HCT116 (cell line): ENCODE results near the gene SMYD3. TPM values are rescaled to one million over a fixed set of nuclear protein-coding genes. Genes with fewer than 3 reads are reported as not detected.

Experiments used
- ATAC-seq: fragments of 200-7000 bp; cut with Tn5 transposase; 2 replicates; pipeline ENCODE4 v1.9.1; 2020; ENCODE audit warnings: mild to moderate bottlenecking, moderate library complexity
- BruUV-seq: library from RNA; stranded (reverse); fragments of 400-500 nt; replicated peaks from 2 replicates; lab custom pipeline; 2021; lab: Mats Ljungman, UMichigan
- CTCF ChIA-PET: fragments of 300-600 bp; sonication (Branson Sonifier 250); formaldehyde crosslinking; loops from one replicate; lab custom pipeline; 2021; ENCODE audit warnings: antibody characterized with exemption; lab: Charles Lee
- POLR2A ChIA-PET: fragments of 300-600, 350-600 bp; sonication (Branson Sonifier 250); formaldehyde crosslinking; loops from one replicate; lab custom pipeline; 2021; ENCODE audit warnings: antibody characterized with exemption; lab: Charles Lee
- RAD21 ChIA-PET, 2 experiments: fragments of 300-600 bp; sonication (Branson Sonifier 250); formaldehyde crosslinking; loops; one replicate each; lab custom pipeline; 2023; ENCODE audit warnings: low total read pairs in 2 of 2; ENCODE audit not compliant: uncharacterized antibody in 2 of 2, unreplicated experiment in 2 of 2, low non-redundant PET in 1 of 2; lab: Charles Lee
- DNase-seq: peaks from one replicate; pipeline ENCODE4 v3.0.0-alpha.2; 2010; ENCODE audit warnings: low read depth, low spot score
- H2AFZ ChIP-seq: fragments of 200-600 bp; shearing (Covaris generic), sonication (generic); 2 replicates; pipeline ENCODE4 v1.6.1; 2017; ENCODE audit warnings: low read depth, mixed run types, mixed read lengths, antibody characterized with exemption, low read length; ENCODE audit not compliant: poor library complexity, severe bottlenecking
- H3K27ac ChIP-seq: 2 replicates; pipeline ENCODE4 v1.5.1; 2012; ENCODE audit warnings: low read depth, low read length
- H3K27me3 ChIP-seq: fragments of 200-600 bp; sonication (generic); 2 replicates; pipeline ENCODE4 v1.6.1; 2016; ENCODE audit warnings: mixed run types, low read length, mixed read lengths; ENCODE audit not compliant: insufficient read depth
- H3K36me3 ChIP-seq, 2 experiments: fragments of 200-500 bp in 1 of 2; fragments of 200-600 bp in 1 of 2; sonication (Bioruptor generic) in 1 of 2; sonication (generic) in 1 of 2; 2 replicates each; pipeline versions ENCODE4 v1.5.1 to v1.6.1; 2014 to 2016; ENCODE audit warnings: low read length in 2 of 2, inconsistent platforms in 1 of 2, mixed read lengths in 1 of 2, mixed run types in 1 of 2; ENCODE audit not compliant: insufficient read depth in 2 of 2, control insufficient read depth in 1 of 2
- H3K4me1 ChIP-seq, 2 experiments: fragments of 200-600 bp in 1 of 2; sonication (generic) in 1 of 2; 2 replicates each; pipeline versions ENCODE4 v1.5.1 to v1.6.1; 2012 to 2017; ENCODE audit warnings: low read length in 2 of 2, inconsistent platforms in 1 of 2, mild to moderate bottlenecking in 1 of 2, mixed read lengths in 1 of 2, mixed run types in 1 of 2, moderate library complexity in 1 of 2; ENCODE audit not compliant: insufficient read depth in 2 of 2, control insufficient read depth in 1 of 2
- H3K4me2 ChIP-seq: fragments of 200-600 bp; sonication (generic); 2 replicates; pipeline ENCODE4 v1.6.1; 2017; ENCODE audit warnings: mixed run types, low read length, mixed read lengths
- H3K4me3 ChIP-seq, 2 experiments: fragments of 200-600 bp in 1 of 2; sonication (generic) in 1 of 2; replicated peaks in 1 of 2; 2 replicates each; pipeline ENCODE4 v1.5.1; 2011 to 2016; ENCODE audit warnings: low read length in 2 of 2, control low read depth in 1 of 2, low read depth in 1 of 2, mild to moderate bottlenecking in 1 of 2, mixed read lengths in 1 of 2, mixed run types in 1 of 2
- H3K79me2 ChIP-seq: fragments of 200-600 bp; sonication (generic); 2 replicates; pipeline ENCODE4 v1.6.1; 2017; ENCODE audit warnings: mild to moderate bottlenecking, mixed run types, low read length, moderate library complexity, mixed read lengths; ENCODE audit not compliant: insufficient read depth
- H3K9ac ChIP-seq: fragments of 200-600 bp; sonication (generic); 2 replicates; pipeline ENCODE4 v1.6.1; 2016; ENCODE audit warnings: low read length, mixed read lengths
- H3K9me2 ChIP-seq: fragments of 200-600 bp; sonication (generic), shearing (Covaris generic); 2 replicates; pipeline ENCODE4 v1.6.1; 2017; ENCODE audit warnings: mixed run types, mild to moderate bottlenecking, moderate library complexity; ENCODE audit not compliant: insufficient read depth
- H3K9me3 ChIP-seq, 2 experiments: fragments of 200-500 bp in 1 of 2; fragments of 200-600 bp in 1 of 2; sonication (Bioruptor generic) in 1 of 2; sonication (generic) in 1 of 2; 2 replicates each; pipeline ENCODE4 v1.6.1; 2014 to 2017; ENCODE audit warnings: low read length in 2 of 2, mixed read lengths in 2 of 2, inconsistent platforms in 1 of 2, low read depth in 1 of 2, mild to moderate bottlenecking in 1 of 2, mixed run types in 1 of 2, moderate library complexity in 1 of 2; ENCODE audit not compliant: control insufficient read depth in 1 of 2, insufficient read depth in 1 of 2
- H4K20me1 ChIP-seq: fragments of 200-600 bp; sonication (generic), shearing (Covaris generic); 2 replicates; pipeline ENCODE4 v1.6.1; 2017; ENCODE audit warnings: mixed run types, mild to moderate bottlenecking, moderate library complexity; ENCODE audit not compliant: insufficient read depth
- CEBPB ChIP-seq: IDR thresholded peaks from 2 replicates; pipeline ENCODE4 v1.6.1; 2012; ENCODE audit warnings: low read depth
- EGR1 ChIP-seq: IDR thresholded peaks from 2 replicates; pipeline ENCODE4 v1.6.1; 2012; ENCODE audit warnings: low read depth
- EZH2 ChIP-seq: fragments of 200-600 bp; sonication (generic); IDR thresholded peaks from 2 replicates; pipeline ENCODE4 v1.6.1; 2017; ENCODE audit warnings: antibody characterized with exemption, mixed run types
- JUND ChIP-seq: IDR thresholded peaks from 2 replicates; pipeline ENCODE4 v1.6.1; 2012
- POLR2A ChIP-seq: IDR thresholded peaks from 2 replicates; pipeline ENCODE4 v1.7.0; 2011; ENCODE audit warnings: borderline replicate concordance; ENCODE audit not compliant: insufficient read depth, insufficient read length; ENCODE audit errors: extremely low read depth
- RAD21 ChIP-seq: IDR thresholded peaks from 2 replicates; pipeline ENCODE4 v1.6.1; 2012; ENCODE audit warnings: low read depth, mild to moderate bottlenecking
- SRF ChIP-seq: IDR thresholded peaks from 2 replicates; pipeline ENCODE4 v1.6.1; 2012; ENCODE audit warnings: low read depth
- YY1 ChIP-seq: IDR thresholded peaks from 2 replicates; pipeline ENCODE4 v1.6.1; 2011; ENCODE audit warnings: low read length, low read depth, moderate library complexity, mild to moderate bottlenecking; ENCODE audit not compliant: insufficient replicate concordance; ENCODE audit errors: extremely low read depth
- ZFX ChIP-seq: fragments of 450-650 bp; IDR thresholded peaks from 2 replicates; pipeline ENCODE4 v1.6.1; 2017
- intact Hi-C: fragments of 100-400 bp; cut with micrococcal nuclease; formaldehyde crosslinking; loops from 2 replicates; pipeline ENCODE4 v1.10.0; 2022
- total RNA-seq: library from RNA; stranded (reverse); gene quantifications from one replicate; pipeline ENCODE4 v1.2.1, GENCODE V29; 2021; ENCODE audit not compliant: unreplicated experiment
- TF ChIP-seq, protein P1 (sequence below), 3 experiments: fragments of 200-600 bp in 1 of 3; sonication (generic) in 1 of 3; IDR thresholded peaks in 2 of 3; conservative IDR thresholded peaks in 1 of 3; 2 replicates each; pipeline ENCODE4 v1.5.1; 2012 to 2017; ENCODE audit warnings: low read depth in 2 of 3, low read length in 2 of 3, antibody characterized with exemption in 1 of 3, borderline replicate concordance in 1 of 3, control low read depth in 1 of 3, mild to moderate bottlenecking in 1 of 3, mixed read lengths in 1 of 3, mixed run types in 1 of 3, moderate library complexity in 1 of 3; ENCODE audit not compliant: insufficient read depth in 1 of 3
- TF ChIP-seq, protein P2 (sequence below): IDR thresholded peaks from 2 replicates; pipeline ENCODE4 v1.6.1; 2012
- TF ChIP-seq, protein P3 (sequence below): IDR thresholded peaks from 2 replicates; pipeline ENCODE4 v1.6.1; 2012

The SMYD3 gene
- total RNA-seq, 1 experiment from 2014 or later: 33.6 TPM

DNA sequence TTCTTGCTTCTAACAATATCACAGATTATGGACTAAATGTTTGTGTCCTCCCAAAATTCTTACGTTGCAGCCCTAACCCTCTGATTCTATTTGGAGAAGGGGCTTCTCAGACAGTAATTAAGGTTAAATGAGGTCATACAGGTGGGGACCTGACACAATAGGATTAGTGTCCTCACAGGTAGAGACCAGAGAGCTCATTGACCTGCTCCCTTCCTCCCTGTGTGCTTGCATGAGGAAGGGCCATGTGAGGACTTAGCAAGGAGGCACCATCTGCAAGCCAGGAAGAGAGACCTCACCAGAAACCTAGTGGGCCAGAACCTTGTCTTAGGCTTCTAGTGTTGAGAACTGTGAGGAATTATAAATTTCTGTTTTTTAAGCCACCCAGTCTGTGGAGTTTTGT is 322.6 kb downstream of the SMYD3 start:
- no peaks in the 10 kb centered on the region for H4K20me1 ChIP-seq
- ChIA-PET CTCF (no interaction called here), RAD21 (no interaction called here)
- DNase-seq: no peak
- ATAC-seq: no peak
- no peak overlapping the region for H3K4me3 ChIP-seq
- no peaks in the 10 kb centered on the region for H3K9me3 ChIP-seq
- no peak overlapping the region for H3K9ac ChIP-seq
- no peaks in the 10 kb centered on the region for H3K27me3 ChIP-seq
- TF ChIP-seq, protein P1, sequence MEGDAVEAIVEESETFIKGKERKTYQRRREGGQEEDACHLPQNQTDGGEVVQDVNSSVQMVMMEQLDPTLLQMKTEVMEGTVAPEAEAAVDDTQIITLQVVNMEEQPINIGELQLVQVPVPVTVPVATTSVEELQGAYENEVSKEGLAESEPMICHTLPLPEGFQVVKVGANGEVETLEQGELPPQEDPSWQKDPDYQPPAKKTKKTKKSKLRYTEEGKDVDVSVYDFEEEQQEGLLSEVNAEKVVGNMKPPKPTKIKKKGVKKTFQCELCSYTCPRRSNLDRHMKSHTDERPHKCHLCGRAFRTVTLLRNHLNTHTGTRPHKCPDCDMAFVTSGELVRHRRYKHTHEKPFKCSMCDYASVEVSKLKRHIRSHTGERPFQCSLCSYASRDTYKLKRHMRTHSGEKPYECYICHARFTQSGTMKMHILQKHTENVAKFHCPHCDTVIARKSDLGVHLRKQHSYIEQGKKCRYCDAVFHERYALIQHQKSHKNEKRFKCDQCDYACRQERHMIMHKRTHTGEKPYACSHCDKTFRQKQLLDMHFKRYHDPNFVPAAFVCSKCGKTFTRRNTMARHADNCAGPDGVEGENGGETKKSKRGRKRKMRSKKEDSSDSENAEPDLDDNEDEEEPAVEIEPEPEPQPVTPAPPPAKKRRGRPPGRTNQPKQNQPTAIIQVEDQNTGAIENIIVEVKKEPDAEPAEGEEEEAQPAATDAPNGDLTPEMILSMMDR (IDR thresholded peaks at IDR 0.05 in 2 of 3, conservative IDR thresholded peaks at IDR 0.05 in 1 of 3; ENCODE audit: borderline replicate concordance in 1 of 3, insufficient read depth in 1 of 3, low read depth in 2 of 3, low read length in 2 of 3): no peak
- TF ChIP-seq ZFX (no peak), CEBPB (no peak), SRF (no peak), YY1 (no peak), JUND (no peak), EGR1 (no peak), RAD21 (no peak), POLR2A (no peak), EZH2 (no peak)
- TF ChIP-seq, protein P2, sequence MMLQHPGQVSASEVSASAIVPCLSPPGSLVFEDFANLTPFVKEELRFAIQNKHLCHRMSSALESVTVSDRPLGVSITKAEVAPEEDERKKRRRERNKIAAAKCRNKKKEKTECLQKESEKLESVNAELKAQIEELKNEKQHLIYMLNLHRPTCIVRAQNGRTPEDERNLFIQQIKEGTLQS: no peak
- TF ChIP-seq, protein P3, sequence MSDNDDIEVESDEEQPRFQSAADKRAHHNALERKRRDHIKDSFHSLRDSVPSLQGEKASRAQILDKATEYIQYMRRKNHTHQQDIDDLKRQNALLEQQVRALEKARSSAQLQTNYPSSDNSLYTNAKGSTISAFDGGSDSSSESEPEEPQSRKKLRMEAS: no peak
- TF ChIP-seq, all 23 proteins: peak for 0
- no TSS peak for BruUV-seq
- Histone ChIP-seq H3K79me2 (no peaks in the 10 kb centered on the region), H3K27ac (no peak overlapping the region), H3K4me2 (no peak overlapping the region), H3K4me1 (no peaks in the 10 kb centered on the region), H3K36me3 (no peaks in the 10 kb centered on the region), H2AFZ (no peak overlapping the region), H3K9me2 (no peaks in the 10 kb centered on the region)
- intact Hi-C loops: no loop called here
- POLR2A ChIA-PET: no interaction called here
